ENCODE measurements around the gene C9.

Gene C9

GRCh38 chr5:39363217-39363616, 1.1 kb downstream of the C9 start:
- Histone ChIP-seq H3K27me3 (ENCODE audit: low read length) (no peaks in the 10 kb centered on the region), H3K4me2 (ENCODE audit: low read depth, low read length, poor library complexity, severe bottlenecking) (no peak overlapping the region), H4K20me1 (ENCODE audit: low read depth, low read length) (no peaks in the 10 kb centered on the region), H3K27ac (ENCODE audit: low read depth, low read length) (no peak overlapping the region), H2AFZ (ENCODE audit: low read depth, low read length, severe bottlenecking) (no peak overlapping the region), H3K36me3 (ENCODE audit: low read length) (no peaks in the 10 kb centered on the region), H3F3A (ENCODE audit: insufficient read depth) (no peaks in the 10 kb centered on the region), H3K9me2 (replicated peaks; ENCODE audit: insufficient read depth, low read length) (no peaks in the 10 kb centered on the region), H3K9ac (ENCODE audit: low read length) (no peak overlapping the region), H3K9me3 (ENCODE audit: insufficient read depth, low read length) (no peaks in the 10 kb centered on the region), H3K4me3 (ENCODE audit: insufficient read depth, low read length, poor library complexity, severe bottlenecking) (no peak overlapping the region), H3K79me2 (ENCODE audit: insufficient read depth, low read length) (no peaks in the 10 kb centered on the region)
- no peak for TF ChIP-seq EZH2phosphoT487 (conservative IDR thresholded peaks at IDR 0.05; ENCODE audit: low read length)
- TF ChIP-seq CTCF (IDR thresholded peaks at IDR 0.05; ENCODE audit: insufficient read depth, low read length, poor library complexity, severe bottlenecking): no peak

- no peak overlapping the region for H3K27ac ChIP-seq (ENCODE audit: low read depth, low read length)
- H4K20me1 ChIP-seq (ENCODE audit: low read depth, low read length): no peaks in the 10 kb centered on the region
- TF ChIP-seq EZH2phosphoT487 (conservative IDR thresholded peaks at IDR 0.05; ENCODE audit: low read length) (no peak), CTCF (IDR thresholded peaks at IDR 0.05; ENCODE audit: insufficient read depth, low read length, poor library complexity, severe bottlenecking) (no peak)
- no peaks in the 10 kb centered on the region for H3K9me2 ChIP-seq (replicated peaks; ENCODE audit: insufficient read depth, low read length)
- no peaks in the 10 kb centered on the region for H3F3A ChIP-seq (ENCODE audit: insufficient read depth)
- no peaks in the 10 kb centered on the region for H3K9me3 ChIP-seq (ENCODE audit: insufficient read depth, low read length)
- H2AFZ ChIP-seq (ENCODE audit: low read depth, low read length, severe bottlenecking): no peak overlapping the region
- no peaks in the 10 kb centered on the region for H3K79me2 ChIP-seq (ENCODE audit: insufficient read depth, low read length)
- no peak overlapping the region for H3K4me3 ChIP-seq (ENCODE audit: insufficient read depth, low read length, poor library complexity, severe bottlenecking)
- no peaks in the 10 kb centered on the region for H3K36me3 ChIP-seq (ENCODE audit: low read length)
- no peaks in the 10 kb centered on the region for H3K27me3 ChIP-seq (ENCODE audit: low read length)
- no peak overlapping the region for H3K4me2 ChIP-seq (ENCODE audit: low read depth, low read length, poor library complexity, severe bottlenecking)
- H3K9ac ChIP-seq (ENCODE audit: low read length): no peak overlapping the region
Measured at GRCh38 chr5:39362646-39363045, 1.6 kb downstream of the C9 start.

DNA sequence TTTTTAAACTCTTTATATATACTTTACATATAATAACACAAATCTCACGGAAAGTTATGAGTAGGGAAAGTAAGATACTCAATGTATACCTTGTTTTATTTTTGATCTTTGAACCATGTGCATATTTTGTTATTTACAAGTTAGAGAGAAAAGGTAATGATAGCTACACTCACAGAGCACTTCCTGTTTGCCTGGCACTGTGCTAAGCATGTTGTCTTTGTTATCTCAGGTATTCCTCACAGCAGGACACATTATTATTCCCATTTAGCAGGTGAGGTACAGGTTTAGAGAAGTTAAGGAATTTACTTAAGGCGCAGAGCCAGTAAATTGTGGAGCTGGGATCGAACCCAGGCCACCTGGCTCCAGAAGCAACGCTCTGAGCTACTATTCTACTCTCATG, 3.0 kb downstream of the C9 start:
- H3K27ac ChIP-seq (ENCODE audit: low read depth, low read length): no peak overlapping the region
- TF ChIP-seq CTCF (IDR thresholded peaks at IDR 0.05; ENCODE audit: insufficient read depth, low read length, poor library complexity, severe bottlenecking) (no peak), EZH2phosphoT487 (conservative IDR thresholded peaks at IDR 0.05; ENCODE audit: low read length) (no peak)
- no peaks in the 10 kb centered on the region for H3K9me2 ChIP-seq (replicated peaks; ENCODE audit: insufficient read depth, low read length)
- no peaks in the 10 kb centered on the region for H4K20me1 ChIP-seq (ENCODE audit: low read depth, low read length)
- no peak overlapping the region for H3K9ac ChIP-seq (ENCODE audit: low read length)
- no peak overlapping the region for H2AFZ ChIP-seq (ENCODE audit: low read depth, low read length, severe bottlenecking)
- H3K4me2 ChIP-seq (ENCODE audit: low read depth, low read length, poor library complexity, severe bottlenecking): no peak overlapping the region
- no peaks in the 10 kb centered on the region for H3K9me3 ChIP-seq (ENCODE audit: insufficient read depth, low read length)
- no peaks in the 10 kb centered on the region for H3F3A ChIP-seq (ENCODE audit: insufficient read depth)
- H3K79me2 ChIP-seq (ENCODE audit: insufficient read depth, low read length): no peaks in the 10 kb centered on the region
- H3K27me3 ChIP-seq (ENCODE audit: low read length): no peaks in the 10 kb centered on the region
- no peaks in the 10 kb centered on the region for H3K36me3 ChIP-seq (ENCODE audit: low read length)
- H3K4me3 ChIP-seq (ENCODE audit: insufficient read depth, low read length, poor library complexity, severe bottlenecking): no peak overlapping the region

Data from SU-DHL-6 (cell line).